SK-N-SH (cell line): ENCODE data around the gene ADGB. TPM values are rescaled to one million over a fixed set of nuclear protein-coding genes. Genes with fewer than 3 reads are reported as not detected.

Experiments used
- CTCF ChIA-PET: fragments of 300-600, 350-600 bp; formaldehyde crosslinking; extraction: SDS; loops from one replicate; lab custom pipeline; 2021; lab: Yijun Ruan, JAX
- POLR2A ChIA-PET: fragments of 350-600 bp; sonication (Branson Sonifier 250); formaldehyde crosslinking; extraction: SDS; loops from one replicate; lab custom pipeline; 2020; ENCODE audit warnings: antibody characterized with exemption, inconsistent platforms; lab: Yijun Ruan, JAX
- DNase-seq: peaks from one replicate; pipeline ENCODE4 v3.0.0; 2012
- H2AFZ ChIP-seq: fragments of 200-600 bp; sonication (generic); 2 replicates; pipeline ENCODE4 v1.8.1; 2016; ENCODE audit warnings: antibody characterized with exemption, mild to moderate bottlenecking, low read depth
- H3F3A ChIP-seq: fragments of 200-600 bp; sonication (generic); replicated peaks from 2 replicates; pipeline ENCODE3; 2016; ENCODE audit warnings: antibody characterized with exemption, mild to moderate bottlenecking; ENCODE audit not compliant: insufficient read depth
- H3K27ac ChIP-seq, 2 experiments: fragments of 200-500 bp in 1 of 2; fragments of 200-600 bp in 1 of 2; sonication (Bioruptor generic) in 1 of 2; sonication (generic), shearing (Covaris generic) in 1 of 2; 2 replicates each; pipeline versions ENCODE4 v1.5.1 to v1.6.1; 2014 to 2016; ENCODE audit warnings: low read depth in 2 of 2, inconsistent platforms in 1 of 2, low read length in 1 of 2, mild to moderate bottlenecking in 1 of 2, mixed read lengths in 1 of 2
- H3K27me3 ChIP-seq: fragments of 200-600 bp; sonication (generic), shearing (Covaris generic); 2 replicates; pipeline ENCODE4 v1.6.1; 2016; ENCODE audit warnings: mixed run types; ENCODE audit not compliant: insufficient read depth
- H3K36me3 ChIP-seq, 2 experiments: fragments of 200-500 bp in 1 of 2; fragments of 200-600 bp in 1 of 2; sonication (Bioruptor generic) in 1 of 2; sonication (generic) in 1 of 2; replicated peaks in 1 of 2; 2 replicates each; pipeline versions ENCODE3 to v1.5.1; 2014 to 2016; ENCODE audit warnings: low read length in 1 of 2, mild to moderate bottlenecking in 1 of 2; ENCODE audit not compliant: insufficient read depth in 2 of 2, control insufficient read depth in 1 of 2
- H3K4me1 ChIP-seq, 2 experiments: fragments of 200-500 bp in 1 of 2; fragments of 200-600 bp in 1 of 2; sonication (Bioruptor generic) in 1 of 2; sonication (generic), shearing (Covaris generic) in 1 of 2; 2 replicates each; pipeline versions ENCODE4 v1.5.1 to v1.6.1; 2014 to 2016; ENCODE audit warnings: low read depth in 1 of 2, low read length in 1 of 2, mixed run types in 1 of 2; ENCODE audit not compliant: insufficient read depth in 2 of 2, control insufficient read depth in 1 of 2
- H3K4me2 ChIP-seq: fragments of 200-600 bp; sonication (generic), shearing (Covaris generic); 2 replicates; pipeline ENCODE4 v1.6.1; 2017; ENCODE audit warnings: mixed run types
- H3K4me3 ChIP-seq, 2 experiments: fragments of 200-500 bp in 1 of 2; fragments of 200-600 bp in 1 of 2; sonication (Bioruptor generic) in 1 of 2; sonication (generic), shearing (Covaris generic) in 1 of 2; 2 replicates each; pipeline versions ENCODE4 v1.5.1 to v1.8.1; 2014 to 2016; ENCODE audit warnings: low read depth in 2 of 2, inconsistent platforms in 1 of 2, low read length in 1 of 2, mild to moderate bottlenecking in 1 of 2, mixed read lengths in 1 of 2, moderate library complexity in 1 of 2
- H3K79me2 ChIP-seq: fragments of 200-600 bp; sonication (generic); 2 replicates; pipeline ENCODE4 v1.8.1; 2017; ENCODE audit warnings: mild to moderate bottlenecking; ENCODE audit not compliant: insufficient read depth
- H3K9ac ChIP-seq: fragments of 200-600 bp; sonication (generic); 2 replicates; pipeline ENCODE4 v1.6.1; 2017; ENCODE audit warnings: mixed run types
- H3K9me2 ChIP-seq: fragments of 200-600 bp; sonication (generic); 2 replicates; pipeline ENCODE4 v1.6.1; 2017; ENCODE audit warnings: mixed run types
- H3K9me3 ChIP-seq: fragments of 200-600 bp; sonication (generic); 2 replicates; pipeline ENCODE4 v1.6.1; 2017; ENCODE audit warnings: mixed run types, mild to moderate bottlenecking, moderate library complexity
- H4K20me1 ChIP-seq: fragments of 200-600 bp; sonication (generic); 2 replicates; pipeline ENCODE4 v1.6.1; 2017; ENCODE audit warnings: mild to moderate bottlenecking, mixed run types; ENCODE audit not compliant: insufficient read depth
- CHD2 ChIP-seq: fragments of 150-350 bp; IDR thresholded peaks from 2 replicates; pipeline ENCODE4 v1.6.1; 2018; ENCODE audit warnings: low read length; ENCODE audit not compliant: partially characterized antibody
- ELF1 ChIP-seq: IDR thresholded peaks from 2 replicates; pipeline ENCODE4 v1.4.0; 2012
- EP300 ChIP-seq, 2 experiments: IDR thresholded peaks; 2 replicates each; pipeline versions ENCODE4 v1.4.0 to v1.6.1; 2012; ENCODE audit warnings: borderline replicate concordance in 1 of 2, low read depth in 1 of 2, low read length in 1 of 2
- GATA2 ChIP-seq: sonication (generic); formaldehyde crosslinking; IDR thresholded peaks from 2 replicates; pipeline ENCODE4 v1.5.0; 2020; ENCODE audit warnings: mild to moderate bottlenecking, missing genetic modification reagents
- NFIC ChIP-seq: IDR thresholded peaks from 2 replicates; pipeline ENCODE4 v1.4.0; 2012; ENCODE audit warnings: borderline replicate concordance
- POLR2AphosphoS5 ChIP-seq: IDR thresholded peaks from 2 replicates; pipeline ENCODE4 v1.6.1; 2012; ENCODE audit warnings: low read depth, low read length
- RCOR1 ChIP-seq: fragments of 150-350 bp; IDR thresholded peaks from 2 replicates; pipeline ENCODE4 v1.6.1; 2017; ENCODE audit warnings: antibody characterized with exemption, low read length
- SIN3A ChIP-seq: IDR thresholded peaks from 2 replicates; pipeline ENCODE4 v1.6.1; 2012; ENCODE audit warnings: low read depth, mild to moderate bottlenecking, low read length, moderate library complexity, borderline replicate concordance
- TEAD4 ChIP-seq: IDR thresholded peaks from 2 replicates; pipeline ENCODE4 v1.4.0; 2012; ENCODE audit warnings: mild to moderate bottlenecking, borderline replicate concordance; ENCODE audit not compliant: insufficient read depth
- YY1 ChIP-seq: IDR thresholded peaks from 2 replicates; pipeline ENCODE4 v1.4.0; 2012; ENCODE audit warnings: low read depth, mild to moderate bottlenecking
- WGBS: methylation state at CpG from one replicate; pipeline ENCODE4 v1.1.6; 2017; ENCODE audit warnings: low lambda C conversion rate; 5-methylcytosine and 5-hydroxymethylcytosine counted together
- polyA plus RNA-seq, 3 experiments: library from polyadenylated mRNA; depleted of rRNA; stranded (reverse); fragments of >200 nt; gene quantifications; 2 replicates each; pipeline ENCODE4 v1.2.3, GENCODE V29; 2012
- TF ChIP-seq, protein P1 (sequence below): fragments of 150-350 bp; IDR thresholded peaks from 2 replicates; pipeline ENCODE4 v1.6.1; 2017; ENCODE audit warnings: antibody characterized with exemption, low read length, low read depth, borderline replicate concordance
- TF ChIP-seq, protein P2 (sequence below): IDR thresholded peaks from 2 replicates; pipeline ENCODE4 v1.4.0; 2012; ENCODE audit warnings: low read depth, borderline replicate concordance
- TF ChIP-seq, protein P3 (sequence below): fragments of 150-350 bp; IDR thresholded peaks from 2 replicates; pipeline ENCODE4 v1.6.1; 2016; ENCODE audit warnings: mild to moderate bottlenecking, low read depth, low read length

ADGB gene
- polyA plus RNA-seq, 1 of the 3 experiments (the other 2 are of a cell fraction): not detected

DNA sequence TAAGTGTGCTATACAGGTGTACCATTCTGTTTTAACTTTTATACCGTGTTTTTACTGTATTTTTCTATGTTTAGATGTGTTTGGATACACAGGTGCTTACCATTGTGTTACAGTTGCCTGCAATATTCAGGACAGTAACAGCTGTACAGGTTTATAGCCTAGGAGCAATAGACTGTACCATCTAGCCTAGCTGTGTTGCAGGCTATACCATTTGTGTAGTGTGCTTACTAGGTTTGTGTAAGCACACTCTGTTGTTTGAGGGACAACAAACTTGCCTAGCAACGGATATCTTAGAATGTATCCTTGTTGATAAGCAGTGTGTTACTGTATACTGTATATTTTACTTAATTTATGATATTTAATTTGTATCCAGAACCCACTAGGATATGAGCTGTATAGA lies 35.2 kb downstream of the ADGB start:
- WGBS: 34% methylated on average over 2 of the region's 2 CpGs
- Histone ChIP-seq H3K36me3 (no peaks in the 10 kb centered on the region), H3K79me2 (no peaks in the 10 kb centered on the region), H4K20me1 (no peaks in the 10 kb centered on the region), H3K4me2 (no peak overlapping the region), H3K4me3 (no peak overlapping the region), H3K9me3 (no peaks in the 10 kb centered on the region), H3K27ac (no peak overlapping the region), H3K9ac (no peak overlapping the region), H2AFZ (no peak overlapping the region)
- no peak for DNase-seq
- POLR2A ChIA-PET: no interaction called here
- TF ChIP-seq, protein P1, sequence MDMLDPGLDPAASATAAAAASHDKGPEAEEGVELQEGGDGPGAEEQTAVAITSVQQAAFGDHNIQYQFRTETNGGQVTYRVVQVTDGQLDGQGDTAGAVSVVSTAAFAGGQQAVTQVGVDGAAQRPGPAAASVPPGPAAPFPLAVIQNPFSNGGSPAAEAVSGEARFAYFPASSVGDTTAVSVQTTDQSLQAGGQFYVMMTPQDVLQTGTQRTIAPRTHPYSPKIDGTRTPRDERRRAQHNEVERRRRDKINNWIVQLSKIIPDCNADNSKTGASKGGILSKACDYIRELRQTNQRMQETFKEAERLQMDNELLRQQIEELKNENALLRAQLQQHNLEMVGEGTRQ: no peak
- TF ChIP-seq, protein P2, sequence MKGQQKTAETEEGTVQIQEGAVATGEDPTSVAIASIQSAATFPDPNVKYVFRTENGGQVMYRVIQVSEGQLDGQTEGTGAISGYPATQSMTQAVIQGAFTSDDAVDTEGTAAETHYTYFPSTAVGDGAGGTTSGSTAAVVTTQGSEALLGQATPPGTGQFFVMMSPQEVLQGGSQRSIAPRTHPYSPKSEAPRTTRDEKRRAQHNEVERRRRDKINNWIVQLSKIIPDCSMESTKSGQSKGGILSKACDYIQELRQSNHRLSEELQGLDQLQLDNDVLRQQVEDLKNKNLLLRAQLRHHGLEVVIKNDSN: no peak
- TF ChIP-seq SIN3A (no peak), YY1 (no peak), CHD2 (no peak), POLR2AphosphoS5 (no peak), GATA2 (no peak)
- TF ChIP-seq, protein P3, sequence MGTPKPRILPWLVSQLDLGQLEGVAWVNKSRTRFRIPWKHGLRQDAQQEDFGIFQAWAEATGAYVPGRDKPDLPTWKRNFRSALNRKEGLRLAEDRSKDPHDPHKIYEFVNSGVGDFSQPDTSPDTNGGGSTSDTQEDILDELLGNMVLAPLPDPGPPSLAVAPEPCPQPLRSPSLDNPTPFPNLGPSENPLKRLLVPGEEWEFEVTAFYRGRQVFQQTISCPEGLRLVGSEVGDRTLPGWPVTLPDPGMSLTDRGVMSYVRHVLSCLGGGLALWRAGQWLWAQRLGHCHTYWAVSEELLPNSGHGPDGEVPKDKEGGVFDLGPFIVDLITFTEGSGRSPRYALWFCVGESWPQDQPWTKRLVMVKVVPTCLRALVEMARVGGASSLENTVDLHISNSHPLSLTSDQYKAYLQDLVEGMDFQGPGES: no peak
- TF ChIP-seq, all 33 proteins: peak for 0
- Histone ChIP-seq H3K4me1 (no peaks in the 10 kb centered on the region), H3F3A (no peaks in the 10 kb centered on the region), H3K9me2 (no peaks in the 10 kb centered on the region), H3K27me3 (no peaks in the 10 kb centered on the region)
- CTCF ChIA-PET: no interaction called here

DNA sequence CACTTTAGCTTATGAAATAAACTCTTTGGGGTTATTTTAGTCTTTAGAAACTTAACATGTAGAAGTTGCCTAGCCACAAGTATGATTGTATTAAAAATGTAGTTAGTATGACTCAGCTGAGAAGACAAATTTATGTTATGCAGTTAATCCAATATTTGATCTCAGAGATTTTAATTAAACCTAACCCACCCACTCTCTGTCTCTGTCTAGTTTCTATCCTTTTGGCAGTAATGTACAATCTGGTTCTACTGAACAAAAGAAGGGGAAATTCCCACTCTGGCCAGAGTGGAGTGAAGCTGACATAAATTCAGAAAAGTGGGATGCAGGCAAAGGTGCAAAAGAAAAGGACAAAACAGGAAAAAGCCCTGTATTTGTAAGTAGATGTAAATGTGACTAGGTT lies 36.4 kb downstream of the ADGB start:
- no peaks in the 10 kb centered on the region for H3K36me3 ChIP-seq
- H3K9me2 ChIP-seq: no peaks in the 10 kb centered on the region
- H3K4me1 ChIP-seq: no peaks in the 10 kb centered on the region
- no peak overlapping the region for H3K4me2 ChIP-seq
- no peaks in the 10 kb centered on the region for H3K79me2 ChIP-seq
- no peak overlapping the region for H3K9ac ChIP-seq
- no peaks in the 10 kb centered on the region for H3F3A ChIP-seq
- no peaks in the 10 kb centered on the region for H3K9me3 ChIP-seq
- H3K27ac ChIP-seq: no peak overlapping the region
- no peaks in the 10 kb centered on the region for H4K20me1 ChIP-seq
- H3K27me3 ChIP-seq: no peaks in the 10 kb centered on the region
- no peak overlapping the region for H3K4me3 ChIP-seq
- TF ChIP-seq EP300 (IDR thresholded peaks at IDR 0.05; ENCODE audit: borderline replicate concordance in 1 of 2, low read depth in 1 of 2, low read length in 1 of 2): no peak
- TF ChIP-seq NFIC: no peak
- TF ChIP-seq TEAD4: no peak
- TF ChIP-seq ELF1: no peak
- TF ChIP-seq RCOR1: no peak
- TF ChIP-seq GATA2: no peak
- DNase-seq: no peak
- ChIA-PET POLR2A (no interaction called here), CTCF (interaction anchor here (0.8 kb wide), 1 partner anchor 10 kb away, joined by 3 read pairs; no protein-coding TSS in a partner anchor)
- H2AFZ ChIP-seq: no peak overlapping the region
